ENCODE data around the gene CNOT6. TPM values are rescaled to one million over a fixed set of nuclear protein-coding genes. Genes with fewer than 3 reads are reported as not detected.

Gene CNOT6
- total and polyA plus RNA-seq, 3 donors from 2014 or later: 22.1 to 29.7 (median 28.9) TPM

- Histone ChIP-seq H3K4me1 (no peaks in the 10 kb centered on the region), H3K4me3 (no peak overlapping the region), H3K9me3 (no peaks in the 10 kb centered on the region), H3K27ac (no peak overlapping the region), H3K27me3 (no peaks in the 10 kb centered on the region), H3K36me3 (ENCODE audit: low read depth, missing control alignments) (no peaks in the 10 kb centered on the region)
- DNase-seq: no peak
- TF ChIP-seq CTCF (IDR thresholded peaks at IDR 0.05): no peak
- TF ChIP-seq POLR2A (IDR thresholded peaks at IDR 0.05): no peak
- intact Hi-C loops (cut with DNase I; ENCODE audit: low total_unique reads): loop anchor here (5.0 kb wide), 1 partner anchor 172 kb away; no protein-coding TSS in a partner anchor
- WGBS, 2 donors: 84 to 90% methylated on average over 22 of the region's 22 CpGs
Measured at GRCh38 chr5:180468732-180469585, 25.2 kb upstream of the CNOT6 start.

GRCh38 chr5:180469586-180469865, 24.7 kb upstream of the CNOT6 start:
- no peaks in the 10 kb centered on the region for H3K4me1 ChIP-seq
- H3K27me3 ChIP-seq: no peaks in the 10 kb centered on the region
- intact Hi-C loops (cut with DNase I; ENCODE audit: low total_unique reads): loop anchor here (5.0 kb wide), 1 partner anchor 172 kb away; no protein-coding TSS in a partner anchor
- H3K4me3 ChIP-seq: no peak overlapping the region
- WGBS, 2 donors: 81 to 84% methylated on average over 2 of the region's 2 CpGs
- DNase-seq: no peak
- no peak overlapping the region for H3K27ac ChIP-seq
- no peak for TF ChIP-seq POLR2A (IDR thresholded peaks at IDR 0.05)
- no peak for TF ChIP-seq CTCF (IDR thresholded peaks at IDR 0.05)
- no peaks in the 10 kb centered on the region for H3K9me3 ChIP-seq
- H3K36me3 ChIP-seq (ENCODE audit: low read depth, missing control alignments): no peaks in the 10 kb centered on the region

GRCh38 chr5:180469866-180470265, 24.3 kb upstream of the CNOT6 start:
- DNase-seq: no peak
- WGBS, 2 donors: 87 to 100% methylated on average over 1 of the region's 1 CpG
- no peak for TF ChIP-seq POLR2A (IDR thresholded peaks at IDR 0.05)
- no peak for TF ChIP-seq CTCF (IDR thresholded peaks at IDR 0.05)
- Histone ChIP-seq H3K4me1 (no peaks in the 10 kb centered on the region), H3K27ac (no peak overlapping the region), H3K27me3 (no peaks in the 10 kb centered on the region), H3K9me3 (no peaks in the 10 kb centered on the region), H3K4me3 (no peak overlapping the region), H3K36me3 (ENCODE audit: low read depth, missing control alignments) (no peaks in the 10 kb centered on the region)
- intact Hi-C loops (cut with DNase I; ENCODE audit: low total_unique reads): loop anchor here (5.0 kb wide), 1 partner anchor 173 kb away; no protein-coding TSS in a partner anchor

- H3K4me3 ChIP-seq: no peak overlapping the region
- no peaks in the 10 kb centered on the region for H3K36me3 ChIP-seq (ENCODE audit: low read depth, missing control alignments)
- H3K27ac ChIP-seq: no peak overlapping the region
- WGBS, 2 donors: 78 to 86% methylated on average over 6 to 11 of the region's 11 CpGs
- no peaks in the 10 kb centered on the region for H3K27me3 ChIP-seq
- no peaks in the 10 kb centered on the region for H3K9me3 ChIP-seq
- TF ChIP-seq CTCF (IDR thresholded peaks at IDR 0.05) (no peak), POLR2A (IDR thresholded peaks at IDR 0.05) (no peak)
- DNase-seq: no peak
- intact Hi-C loops (cut with DNase I; ENCODE audit: low total_unique reads): no loop called here
- H3K4me1 ChIP-seq: no peaks in the 10 kb centered on the region
Measured at GRCh38 chr5:180470361-180470760, 23.8 kb upstream of the CNOT6 start.

Data from testis (tissue), 3 donors.